H9 (cell line): ENCODE data around the gene MARCHF6. TPM values are rescaled to one million over a fixed set of nuclear protein-coding genes. Genes with fewer than 3 reads are reported as not detected.

Experiments
- DNase-seq: peaks from one replicate; pipeline ENCODE4 v3.0.0-alpha.2; 2017
- H2AFZ ChIP-seq: one replicate; pipeline ENCODE4 v1.6.1; 2013; ENCODE audit warnings: mild to moderate bottlenecking, low read length, control low read depth, moderate library complexity
- H2AK5ac ChIP-seq: 2 replicates; pipeline ENCODE4 v1.6.1; 2013; ENCODE audit warnings: low read length, control low read depth, mixed read lengths; ENCODE audit not compliant: insufficient read length
- H2BK120ac ChIP-seq: one replicate; pipeline ENCODE4 v1.6.1; 2013; ENCODE audit warnings: low read depth, mild to moderate bottlenecking, low read length, control low read depth, inconsistent platforms; ENCODE audit not compliant: poor library complexity, severe bottlenecking
- H2BK12ac ChIP-seq: 2 replicates; pipeline ENCODE4 v1.6.1; 2013; ENCODE audit warnings: low read length, control low read depth, mixed read lengths, low read depth; ENCODE audit not compliant: insufficient read length
- H2BK15ac ChIP-seq: 2 replicates; pipeline ENCODE4 v1.6.1; 2013; ENCODE audit warnings: low read depth, low read length, control low read depth
- H2BK20ac ChIP-seq: one replicate; pipeline ENCODE4 v1.6.1; 2013; ENCODE audit warnings: low read depth, mild to moderate bottlenecking, low read length, control low read depth, inconsistent platforms; ENCODE audit not compliant: poor library complexity, severe bottlenecking
- H2BK5ac ChIP-seq: 2 replicates; pipeline ENCODE4 v1.6.1; 2013; ENCODE audit warnings: low read length, control low read depth, mixed read lengths; ENCODE audit not compliant: insufficient read length
- H3K14ac ChIP-seq: 2 replicates; pipeline ENCODE4 v1.6.1; 2013; ENCODE audit warnings: low read length, control low read depth; ENCODE audit not compliant: insufficient read depth
- H3K18ac ChIP-seq: 2 replicates; pipeline ENCODE4 v1.6.1; 2013; ENCODE audit warnings: low read depth, mild to moderate bottlenecking, mixed read lengths, low read length, control low read depth; ENCODE audit not compliant: insufficient read length
- H3K23ac ChIP-seq: 2 replicates; pipeline ENCODE4 v1.6.1; 2013; ENCODE audit warnings: low read length, control low read depth, mixed read lengths, low read depth; ENCODE audit not compliant: insufficient read length
- H3K23me2 ChIP-seq: 2 replicates; pipeline ENCODE4 v1.6.1; 2013; ENCODE audit warnings: low read depth, mild to moderate bottlenecking, mixed read lengths, low read length, control low read depth; ENCODE audit not compliant: insufficient read length, poor library complexity, severe bottlenecking
- H3K27ac ChIP-seq: 2 replicates; pipeline ENCODE4 v1.5.1; 2013; ENCODE audit warnings: low read length, control low read depth, mixed read lengths, low read depth; ENCODE audit not compliant: insufficient read length
- H3K27me3 ChIP-seq: 2 replicates; pipeline ENCODE4 v1.6.1; 2013; ENCODE audit warnings: low read length, control low read depth, inconsistent platforms; ENCODE audit not compliant: insufficient read depth
- H3K4ac ChIP-seq: 2 replicates; pipeline ENCODE4 v1.6.1; 2013; ENCODE audit warnings: low read depth, mild to moderate bottlenecking, control low read depth, inconsistent platforms, low read length, moderate library complexity
- H3K4me1 ChIP-seq: 2 replicates; pipeline ENCODE4 v1.6.1; 2013; ENCODE audit warnings: low read length, control low read depth, inconsistent platforms; ENCODE audit not compliant: insufficient read depth
- H3K4me2 ChIP-seq: 2 replicates; pipeline ENCODE4 v1.6.1; 2013; ENCODE audit warnings: low read length, control low read depth, mixed read lengths; ENCODE audit not compliant: insufficient read length, insufficient read depth
- H3K56ac ChIP-seq: 2 replicates; pipeline ENCODE4 v1.6.1; 2013; ENCODE audit warnings: low read depth, mild to moderate bottlenecking, mixed read lengths, low read length, control low read depth; ENCODE audit not compliant: insufficient read length
- H3K79me1 ChIP-seq: 2 replicates; pipeline ENCODE4 v1.6.1; 2013; ENCODE audit warnings: low read depth, mild to moderate bottlenecking, moderate library complexity, low read length, control low read depth, inconsistent platforms; ENCODE audit not compliant: insufficient read depth, poor library complexity, severe bottlenecking
- H3K79me2 ChIP-seq: 2 replicates; pipeline ENCODE4 v1.6.1; 2013; ENCODE audit warnings: low read length, control low read depth, inconsistent platforms; ENCODE audit not compliant: insufficient read depth
- H3K9ac ChIP-seq: 2 replicates; pipeline ENCODE4 v1.6.1; 2013; ENCODE audit warnings: low read length, control low read depth, mixed read lengths; ENCODE audit not compliant: insufficient read length; ENCODE audit errors: extremely low read depth
- H3K9me3 ChIP-seq: one replicate; pipeline ENCODE4 v1.6.1; 2013; ENCODE audit warnings: low read depth, low read length, inconsistent platforms; ENCODE audit not compliant: control insufficient read depth
- H3T11ph ChIP-seq: one replicate; pipeline ENCODE4 v1.6.1; 2013; ENCODE audit warnings: mild to moderate bottlenecking, low read length, control low read depth, inconsistent platforms
- H4K20me1 ChIP-seq: one replicate; pipeline ENCODE4 v1.6.1; 2013; ENCODE audit not compliant: control insufficient read depth, insufficient read length, insufficient read depth
- H4K5ac ChIP-seq: 2 replicates; pipeline ENCODE4 v1.6.1; 2013; ENCODE audit warnings: low read depth, mild to moderate bottlenecking, mixed read lengths, low read length, control low read depth; ENCODE audit not compliant: insufficient read length
- H4K8ac ChIP-seq: replicated peaks from 2 replicates; pipeline ENCODE4 v1.6.1; 2013; ENCODE audit warnings: low read length, control low read depth, mixed read lengths, low read depth; ENCODE audit not compliant: insufficient read length
- H4K91ac ChIP-seq: 2 replicates; pipeline ENCODE4 v1.6.1; 2013; ENCODE audit warnings: low read depth, mild to moderate bottlenecking, moderate library complexity, mixed read lengths, low read length, control low read depth; ENCODE audit not compliant: insufficient read length
- H3K27ac Mint-ChIP-seq, 3 experiments: 2 replicates in 2 of 3; 3 replicates in 1 of 3; pipeline ENCODE4 v1.8.0; 2020 to 2021; ENCODE audit warnings: mixed read lengths in 3 of 3, mild to moderate bottlenecking in 1 of 3, moderate library complexity in 1 of 3
- H3K27me3 Mint-ChIP-seq: 2 replicates; pipeline ENCODE4 v1.8.0; 2021; ENCODE audit warnings: low read depth, mild to moderate bottlenecking, moderate library complexity, mixed read lengths
- H3K36me3 Mint-ChIP-seq, 3 experiments: 2 replicates in 2 of 3; 3 replicates in 1 of 3; pipeline ENCODE4 v1.8.0; 2020 to 2021; ENCODE audit warnings: low read depth in 3 of 3, mixed read lengths in 3 of 3; ENCODE audit not compliant: insufficient read depth in 1 of 3
- H3K4me1 Mint-ChIP-seq, 2 experiments: 2 replicates each; pipeline ENCODE4 v1.8.0; 2020; ENCODE audit warnings: mixed read lengths in 2 of 2
- H3K4me3 Mint-ChIP-seq, 2 experiments: 2 replicates in 1 of 2; 3 replicates in 1 of 2; pipeline ENCODE4 v1.8.0; 2020 to 2021; ENCODE audit warnings: mild to moderate bottlenecking in 2 of 2, mixed read lengths in 2 of 2, moderate library complexity in 1 of 2
- H3K9me3 Mint-ChIP-seq, 2 experiments: 2 replicates in 1 of 2; 3 replicates in 1 of 2; pipeline ENCODE4 v1.8.0; 2020; ENCODE audit warnings: mild to moderate bottlenecking in 2 of 2, mixed read lengths in 2 of 2, moderate library complexity in 1 of 2
- WGBS: extraction: QIAGEN DNeasy Blood & Tissue Kit; methylation state at CpG from one replicate; pipeline ENCODE4 v1.1.7; 2013; ENCODE audit warnings: missing lambda C conversion rate, low lambda C conversion rate, mixed read lengths; ENCODE audit not compliant: insufficient read length; ENCODE audit errors: extremely low coverage; 5-methylcytosine and 5-hydroxymethylcytosine counted together
- total RNA-seq: library from RNA; stranded (reverse); gene quantifications from 2 replicates; pipeline ENCODE4 v1.2.1, GENCODE V29; 2021
- TF ChIP-seq, protein P1 (sequence below): fragments of 200-600 bp; sonication (generic); conservative IDR thresholded peaks from 3 replicates; pipeline ENCODE4 v1.8.0; 2021; ENCODE audit warnings: antibody characterized with exemption, mild to moderate bottlenecking

The MARCHF6 gene
- total RNA-seq, 1 experiment from 2014 or later, result 118 TPM

DNA sequence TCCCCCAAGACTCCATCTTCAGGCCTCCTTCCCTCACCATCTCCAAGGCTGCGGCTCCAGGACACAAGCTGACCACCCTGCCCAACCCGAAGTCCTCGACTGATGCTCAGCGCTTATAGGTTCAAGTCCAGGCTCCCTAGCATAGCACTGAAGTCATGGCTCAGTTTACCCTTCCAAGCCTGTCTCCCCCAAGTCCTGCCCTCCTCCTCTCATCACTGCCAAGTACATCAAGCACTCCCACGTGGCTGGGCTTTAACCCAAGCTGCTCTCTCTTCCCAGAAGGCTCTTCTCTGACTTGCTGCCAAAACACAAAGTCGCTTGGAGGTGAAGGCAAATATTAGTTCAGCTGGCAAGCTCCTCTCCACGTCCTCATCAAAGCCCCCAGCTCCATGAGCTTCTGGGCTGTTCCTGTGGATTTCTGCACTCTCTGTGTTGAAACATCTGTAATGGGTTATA lies 22.1 kb upstream of the MARCHF6 start:
- no peak overlapping the region; the same call in 1 of the 2 replicates for H3K14ac ChIP-seq
- H2AFZ ChIP-seq, result no peak overlapping the region
- no peak overlapping the region for H4K8ac ChIP-seq
- peaks cover 36% of the 10 kb centered on the region; the same call in 1 of the 2 replicates for H3K27me3 ChIP-seq
- no peaks in the 10 kb centered on the region; the same call in 1 of the 2 replicates for H3K4me1 ChIP-seq
- no peak overlapping the region for H2BK5ac ChIP-seq
- WGBS, result no CpG with 5 or more reads among the region's 7 CpGs
- H3K27ac ChIP-seq, result no peak overlapping the region
- H3K9me3 ChIP-seq, result no peaks in the 10 kb centered on the region
- H2AK5ac ChIP-seq, result no peak overlapping the region
- no peak overlapping the region for H2BK12ac ChIP-seq
- no peaks in the 10 kb centered on the region for H3K9me3 Mint-ChIP-seq
- H3K27me3 Mint-ChIP-seq, result peaks cover 74% of the 10 kb centered on the region
- no peak overlapping the region for H4K5ac ChIP-seq
- H3K4ac ChIP-seq, result no peak overlapping the region
- H3K79me1 ChIP-seq, result no peaks in the 10 kb centered on the region
- no peak for DNase-seq
- peaks cover 10% of the 10 kb centered on the region for H3K23me2 ChIP-seq
- no peak overlapping the region for H3K9ac ChIP-seq
- H2BK120ac ChIP-seq, result no peak overlapping the region
- H3K79me2 ChIP-seq, result no peaks in the 10 kb centered on the region
- TF ChIP-seq, protein P1, sequence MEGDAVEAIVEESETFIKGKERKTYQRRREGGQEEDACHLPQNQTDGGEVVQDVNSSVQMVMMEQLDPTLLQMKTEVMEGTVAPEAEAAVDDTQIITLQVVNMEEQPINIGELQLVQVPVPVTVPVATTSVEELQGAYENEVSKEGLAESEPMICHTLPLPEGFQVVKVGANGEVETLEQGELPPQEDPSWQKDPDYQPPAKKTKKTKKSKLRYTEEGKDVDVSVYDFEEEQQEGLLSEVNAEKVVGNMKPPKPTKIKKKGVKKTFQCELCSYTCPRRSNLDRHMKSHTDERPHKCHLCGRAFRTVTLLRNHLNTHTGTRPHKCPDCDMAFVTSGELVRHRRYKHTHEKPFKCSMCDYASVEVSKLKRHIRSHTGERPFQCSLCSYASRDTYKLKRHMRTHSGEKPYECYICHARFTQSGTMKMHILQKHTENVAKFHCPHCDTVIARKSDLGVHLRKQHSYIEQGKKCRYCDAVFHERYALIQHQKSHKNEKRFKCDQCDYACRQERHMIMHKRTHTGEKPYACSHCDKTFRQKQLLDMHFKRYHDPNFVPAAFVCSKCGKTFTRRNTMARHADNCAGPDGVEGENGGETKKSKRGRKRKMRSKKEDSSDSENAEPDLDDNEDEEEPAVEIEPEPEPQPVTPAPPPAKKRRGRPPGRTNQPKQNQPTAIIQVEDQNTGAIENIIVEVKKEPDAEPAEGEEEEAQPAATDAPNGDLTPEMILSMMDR, result no peak
- H3K27ac Mint-ChIP-seq, result no peak overlapping the region
- H4K20me1 ChIP-seq, result no peaks in the 10 kb centered on the region
- H3K4me1 Mint-ChIP-seq, result no peaks in the 10 kb centered on the region; a peak in 2 of 4 replicates
- no peak overlapping the region for H3K23ac ChIP-seq
- H3K56ac ChIP-seq, result no peak overlapping the region
- no peak overlapping the region for H2BK20ac ChIP-seq
- no peak overlapping the region for H2BK15ac ChIP-seq
- no peak overlapping the region for H3K18ac ChIP-seq
- no peak overlapping the region for H3T11ph ChIP-seq
- no peaks in the 10 kb centered on the region; a peak in 1 of 7 replicates for H3K36me3 Mint-ChIP-seq
- H3K4me3 Mint-ChIP-seq, result no peak overlapping the region
- no peak overlapping the region for H4K91ac ChIP-seq
- no peak overlapping the region for H3K4me2 ChIP-seq
